ENCODE measurements around the gene KRTAP6-2. TPM values are rescaled to one million over a fixed set of nuclear protein-coding genes. Genes with fewer than 3 reads are reported as not detected.

Gene KRTAP6-2
- total RNA-seq, 6 donors from 2014 or later = not detected

Small RNA genes lying within 50 kb of the gene (small RNA-seq; reads per million reads assigned to genes)
- gene KRTAP20-1 = 0 reads per million in 4 donors
- 0 reads per million in 4 donors for gene KRTAP20-3
- gene KRTAP20-4 = 0 reads per million in 4 donors
- gene KRTAP22-1 = 0 reads per million in 4 donors
- 0 reads per million in 4 donors for gene KRTAP22-2

Other genes with a start within 250 kb of the KRTAP6-2 start
- gene KRTAP13-2, start 226.6 kb downstream of the KRTAP6-2 start, total RNA-seq = not detected
- gene KRTAP13-1, start 202.9 kb downstream of the KRTAP6-2 start, total RNA-seq = not detected
- gene KRTAP13-3, start 173.0 kb downstream of the KRTAP6-2 start, total RNA-seq = not detected
- not detected for gene KRTAP13-4, start 168.7 kb downstream of the KRTAP6-2 start, total RNA-seq
- not detected for gene KRTAP15-1, start 158.6 kb downstream of the KRTAP6-2 start, total RNA-seq
- gene KRTAP19-1, start 118.5 kb downstream of the KRTAP6-2 start, total RNA-seq = not detected
- gene KRTAP19-2, start 111.5 kb downstream of the KRTAP6-2 start, total RNA-seq = not detected
- not detected for gene KRTAP19-3, start 106.9 kb downstream of the KRTAP6-2 start, total RNA-seq
- not detected for gene KRTAP19-4, start 101.7 kb downstream of the KRTAP6-2 start, total RNA-seq
- gene KRTAP19-5, start 96.8 kb downstream of the KRTAP6-2 start, total RNA-seq = not detected
- not detected for gene KRTAP19-6, start 57.0 kb downstream of the KRTAP6-2 start, total RNA-seq
- gene KRTAP19-7, start 37.6 kb downstream of the KRTAP6-2 start, total RNA-seq = not detected
- gene KRTAP22-2, start 8.5 kb downstream of the KRTAP6-2 start, total RNA-seq = not detected
- gene KRTAP6-3, start 6.5 kb downstream of the KRTAP6-2 start, total RNA-seq = not detected
- not detected for gene KRTAP22-1, start 2.2 kb upstream of the KRTAP6-2 start, total RNA-seq
- not detected for gene KRTAP6-1, start 15.0 kb upstream of the KRTAP6-2 start, total RNA-seq
- not detected for gene KRTAP20-1, start 17.5 kb upstream of the KRTAP6-2 start, total RNA-seq
- gene KRTAP20-4, start 21.7 kb upstream of the KRTAP6-2 start, total RNA-seq = not detected
- gene KRTAP20-2, start 36.3 kb upstream of the KRTAP6-2 start, total RNA-seq = not detected
- gene KRTAP20-3, start 44.0 kb upstream of the KRTAP6-2 start, total RNA-seq = not detected
- not detected for gene KRTAP21-3, start 119.9 kb upstream of the KRTAP6-2 start, total RNA-seq
- gene KRTAP21-2, start 148.4 kb upstream of the KRTAP6-2 start, total RNA-seq = not detected
- gene KRTAP21-1, start 156.5 kb upstream of the KRTAP6-2 start, total RNA-seq = not detected
- not detected for gene KRTAP8-1, start 214.4 kb upstream of the KRTAP6-2 start, total RNA-seq
- not detected for gene KRTAP7-1, start 230.9 kb upstream of the KRTAP6-2 start, total RNA-seq

Measured in upper lobe of left lung (tissue), 6 donors.